HepG2 (cell line): ENCODE measurements around the gene TMEM53. TPM values are rescaled to one million over a fixed set of nuclear protein-coding genes. Genes with fewer than 3 reads are reported as not detected.

Experiments
- HMG20A ChIP-seq: IDR thresholded peaks from 2 replicates; pipeline ENCODE4 v1.6.1; 2016; ENCODE audit warnings: borderline replicate concordance
- MAFF ChIP-seq: IDR thresholded peaks from 2 replicates; pipeline ENCODE4 v1.6.1; 2011; ENCODE audit warnings: low read depth, low read length, improper control_type of control experiment
- SOX6 ChIP-seq, 2 experiments: fragments of 450-650 bp in 1 of 2; sonication (generic) in 1 of 2; formaldehyde crosslinking in 1 of 2; IDR thresholded peaks; 2 replicates each; pipeline versions ENCODE4 v1.4.0 to v1.6.1; 2017 to 2020; ENCODE audit warnings: antibody characterized with exemption in 1 of 2, mild to moderate bottlenecking in 1 of 2, missing genetic modification reagents in 1 of 2
- ZNF33B ChIP-seq: sonication (generic); formaldehyde crosslinking; IDR thresholded peaks from 2 replicates; pipeline ENCODE4 v1.5.1; 2020; ENCODE audit warnings: mild to moderate bottlenecking, missing genetic modification reagents
- ZNF737 ChIP-seq: sonication (generic); formaldehyde crosslinking; IDR thresholded peaks from 2 replicates; pipeline ENCODE4 v1.5.0; 2020; ENCODE audit warnings: missing genetic modification reagents, mild to moderate bottlenecking, borderline replicate concordance
- ZSCAN29 ChIP-seq: sonication (generic); formaldehyde crosslinking; conservative IDR thresholded peaks from 2 replicates; pipeline ENCODE4 v1.4.0; 2020; ENCODE audit warnings: mild to moderate bottlenecking, missing genetic modification reagents
- polyA plus RNA-seq, 8 experiments: library from polyadenylated mRNA; depleted of rRNA in 3 of 8; stranded (reverse) in 7 of 8; unstranded in 1 of 8; fragments of >200 nt; fragmentation: Illumina TruSeq in 4 of 8; extraction: Trizol in 4 of 8; gene quantifications; 2 replicates each; pipeline versions ENCODE4 v1.2.1 to v1.2.3, GENCODE V29; 2011 to 2016; ENCODE audit warnings: low read depth in 4 of 8, missing spikeins in 1 of 8, mixed read lengths in 1 of 8; ENCODE audit not compliant: insufficient read depth in 1 of 8
- total RNA-seq, 5 experiments: library from RNA; depleted of rRNA; stranded (reverse); fragments of >200 nt; fragmentation: Illumina TruSeq; extraction: Trizol; gene quantifications; 2 replicates each; pipeline ENCODE4 v1.2.3, GENCODE V29; 2016; ENCODE audit warnings: low read depth in 1 of 5
- TF ChIP-seq, protein P1 (sequence below): sonication (generic); formaldehyde crosslinking; IDR thresholded peaks from 2 replicates; pipeline ENCODE4 v1.8.0; 2022; ENCODE audit warnings: mild to moderate bottlenecking, missing genetic modification reagents; ENCODE audit not compliant: insufficient replicate concordance
- TF ChIP-seq, protein P2 (sequence below): sonication (generic); formaldehyde crosslinking; IDR thresholded peaks from 2 replicates; pipeline ENCODE4 v1.5.0; 2020; ENCODE audit warnings: mild to moderate bottlenecking, missing genetic modification reagents, borderline replicate concordance

TMEM53 gene
- total and polyA plus RNA-seq, 2 of the 13 experiments (the other 11 are each of a cell fraction or from before 2014, with no cell fraction given), result 12.6 to 20.2 TPM

DNA sequence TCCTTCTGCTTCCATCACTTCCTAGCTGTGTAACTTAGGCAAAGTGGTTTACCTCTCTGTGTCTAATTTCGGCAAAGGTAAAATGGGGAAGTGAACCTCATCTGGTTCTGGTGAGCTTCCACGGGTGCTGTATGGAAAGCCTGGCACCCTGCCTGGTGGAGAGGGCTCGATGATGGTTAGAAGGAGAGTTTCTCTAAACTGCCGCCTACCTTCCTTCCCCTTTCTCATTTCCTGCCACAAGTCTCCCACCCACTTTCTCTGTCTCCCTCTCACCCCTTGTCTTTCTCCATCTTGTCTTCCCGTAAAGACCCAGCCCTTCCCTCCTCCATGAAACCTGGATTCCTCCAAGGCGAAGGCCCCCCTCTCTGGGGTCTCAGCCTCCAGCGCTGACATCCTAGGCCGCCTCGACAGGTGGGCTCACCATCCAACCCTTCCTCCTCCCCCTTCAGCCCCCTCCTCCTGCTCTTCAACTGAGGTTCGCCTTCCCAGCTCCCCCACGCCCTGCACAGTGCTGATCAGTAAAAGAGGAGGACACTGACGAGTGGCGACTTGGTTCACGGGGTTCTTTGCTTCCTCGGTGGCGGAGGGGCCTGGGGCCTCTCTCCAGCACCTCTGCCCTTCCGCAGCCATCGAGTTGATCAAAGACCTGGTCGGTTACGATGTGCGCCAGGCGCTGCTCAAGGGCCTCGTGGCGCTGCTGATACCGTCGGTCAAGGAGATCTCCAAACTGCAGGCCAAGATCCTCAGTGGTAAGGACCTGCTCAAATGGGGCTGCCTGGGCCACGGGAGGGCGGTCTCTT is 49.4 kb upstream of the TMEM53 start (continued):
- TF ChIP-seq, protein P1, sequence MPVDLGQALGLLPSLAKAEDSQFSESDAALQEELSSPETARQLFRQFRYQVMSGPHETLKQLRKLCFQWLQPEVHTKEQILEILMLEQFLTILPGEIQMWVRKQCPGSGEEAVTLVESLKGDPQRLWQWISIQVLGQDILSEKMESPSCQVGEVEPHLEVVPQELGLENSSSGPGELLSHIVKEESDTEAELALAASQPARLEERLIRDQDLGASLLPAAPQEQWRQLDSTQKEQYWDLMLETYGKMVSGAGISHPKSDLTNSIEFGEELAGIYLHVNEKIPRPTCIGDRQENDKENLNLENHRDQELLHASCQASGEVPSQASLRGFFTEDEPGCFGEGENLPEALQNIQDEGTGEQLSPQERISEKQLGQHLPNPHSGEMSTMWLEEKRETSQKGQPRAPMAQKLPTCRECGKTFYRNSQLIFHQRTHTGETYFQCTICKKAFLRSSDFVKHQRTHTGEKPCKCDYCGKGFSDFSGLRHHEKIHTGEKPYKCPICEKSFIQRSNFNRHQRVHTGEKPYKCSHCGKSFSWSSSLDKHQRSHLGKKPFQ (CRISPR knock-in tag), result no peak
- TF ChIP-seq HMG20A (CRISPR knock-in tag), result no peak
- no peak for TF ChIP-seq ZNF737 (CRISPR knock-in tag)
- no peak for TF ChIP-seq SOX6 (IDR thresholded peaks at IDR 0.05)
- TF ChIP-seq SOX6 (CRISPR knock-in tag; IDR thresholded peaks at IDR 0.05), result no peak
- no peak for TF ChIP-seq ZNF33B (CRISPR knock-in tag)
- no peak for TF ChIP-seq ZSCAN29 (CRISPR knock-in tag)
- TF ChIP-seq MAFF, result no peak
- TF ChIP-seq, protein P2, sequence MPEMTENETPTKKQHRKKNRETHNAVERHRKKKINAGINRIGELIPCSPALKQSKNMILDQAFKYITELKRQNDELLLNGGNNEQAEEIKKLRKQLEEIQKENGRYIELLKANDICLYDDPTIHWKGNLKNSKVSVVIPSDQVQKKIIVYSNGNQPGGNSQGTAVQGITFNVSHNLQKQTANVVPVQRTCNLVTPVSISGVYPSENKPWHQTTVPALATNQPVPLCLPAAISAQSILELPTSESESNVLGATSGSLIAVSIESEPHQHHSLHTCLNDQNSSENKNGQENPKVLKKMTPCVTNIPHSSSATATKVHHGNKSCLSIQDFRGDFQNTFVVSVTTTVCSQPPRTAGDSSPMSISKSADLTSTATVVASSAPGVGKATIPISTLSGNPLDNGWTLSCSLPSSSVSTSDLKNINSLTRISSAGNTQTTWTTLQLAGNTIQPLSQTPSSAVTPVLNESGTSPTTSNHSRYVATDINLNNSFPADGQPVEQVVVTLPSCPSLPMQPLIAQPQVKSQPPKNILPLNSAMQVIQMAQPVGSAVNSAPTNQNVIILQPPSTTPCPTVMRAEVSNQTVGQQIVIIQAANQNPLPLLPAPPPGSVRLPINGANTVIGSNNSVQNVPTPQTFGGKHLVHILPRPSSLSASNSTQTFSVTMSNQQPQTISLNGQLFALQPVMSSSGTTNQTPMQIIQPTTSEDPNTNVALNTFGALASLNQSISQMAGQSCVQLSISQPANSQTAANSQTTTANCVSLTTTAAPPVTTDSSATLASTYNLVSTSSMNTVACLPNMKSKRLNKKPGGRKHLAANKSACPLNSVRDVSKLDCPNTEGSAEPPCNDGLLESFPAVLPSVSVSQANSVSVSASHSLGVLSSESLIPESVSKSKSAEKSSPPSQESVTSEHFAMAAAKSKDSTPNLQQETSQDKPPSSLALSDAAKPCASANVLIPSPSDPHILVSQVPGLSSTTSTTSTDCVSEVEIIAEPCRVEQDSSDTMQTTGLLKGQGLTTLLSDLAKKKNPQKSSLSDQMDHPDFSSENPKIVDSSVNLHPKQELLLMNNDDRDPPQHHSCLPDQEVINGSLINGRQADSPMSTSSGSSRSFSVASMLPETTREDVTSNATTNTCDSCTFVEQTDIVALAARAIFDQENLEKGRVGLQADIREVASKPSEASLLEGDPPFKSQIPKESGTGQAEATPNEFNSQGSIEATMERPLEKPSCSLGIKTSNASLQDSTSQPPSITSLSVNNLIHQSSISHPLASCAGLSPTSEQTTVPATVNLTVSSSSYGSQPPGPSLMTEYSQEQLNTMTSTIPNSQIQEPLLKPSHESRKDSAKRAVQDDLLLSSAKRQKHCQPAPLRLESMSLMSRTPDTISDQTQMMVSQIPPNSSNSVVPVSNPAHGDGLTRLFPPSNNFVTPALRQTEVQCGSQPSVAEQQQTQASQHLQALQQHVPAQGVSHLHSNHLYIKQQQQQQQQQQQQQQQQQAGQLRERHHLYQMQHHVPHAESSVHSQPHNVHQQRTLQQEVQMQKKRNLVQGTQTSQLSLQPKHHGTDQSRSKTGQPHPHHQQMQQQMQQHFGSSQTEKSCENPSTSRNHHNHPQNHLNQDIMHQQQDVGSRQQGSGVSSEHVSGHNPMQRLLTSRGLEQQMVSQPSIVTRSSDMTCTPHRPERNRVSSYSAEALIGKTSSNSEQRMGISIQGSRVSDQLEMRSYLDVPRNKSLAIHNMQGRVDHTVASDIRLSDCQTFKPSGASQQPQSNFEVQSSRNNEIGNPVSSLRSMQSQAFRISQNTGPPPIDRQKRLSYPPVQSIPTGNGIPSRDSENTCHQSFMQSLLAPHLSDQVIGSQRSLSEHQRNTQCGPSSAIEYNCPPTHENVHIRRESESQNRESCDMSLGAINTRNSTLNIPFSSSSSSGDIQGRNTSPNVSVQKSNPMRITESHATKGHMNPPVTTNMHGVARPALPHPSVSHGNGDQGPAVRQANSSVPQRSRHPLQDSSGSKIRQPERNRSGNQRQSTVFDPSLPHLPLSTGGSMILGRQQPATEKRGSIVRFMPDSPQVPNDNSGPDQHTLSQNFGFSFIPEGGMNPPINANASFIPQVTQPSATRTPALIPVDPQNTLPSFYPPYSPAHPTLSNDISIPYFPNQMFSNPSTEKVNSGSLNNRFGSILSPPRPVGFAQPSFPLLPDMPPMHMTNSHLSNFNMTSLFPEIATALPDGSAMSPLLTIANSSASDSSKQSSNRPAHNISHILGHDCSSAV (CRISPR knock-in tag), result no peak
